ENCODE measurements around the gene GATAD1.

The GATAD1 gene

DNA sequence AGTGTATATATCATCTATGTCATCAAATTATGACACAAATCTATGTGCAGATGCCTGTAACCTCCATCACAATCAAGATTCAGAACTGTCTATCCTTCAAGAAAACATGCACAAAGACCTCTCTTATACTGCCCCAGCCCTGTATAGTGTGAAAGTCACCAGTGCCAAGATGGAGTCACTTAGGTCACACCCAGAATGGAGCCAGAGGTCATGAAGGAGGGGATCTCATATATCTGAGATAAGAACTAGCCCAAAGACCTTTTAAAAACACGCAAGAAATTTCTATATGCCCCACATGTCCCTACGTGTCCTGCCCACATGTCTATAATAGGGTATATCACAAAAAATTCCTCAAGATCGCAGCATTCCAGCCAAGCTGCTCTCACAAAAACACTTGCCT lies 20.1 kb upstream of the GATAD1 start:
- no peak for TF ChIP-seq TAF1 (IDR thresholded peaks at IDR 0.05; ENCODE audit: borderline replicate concordance, insufficient read depth, low read length)
- TF ChIP-seq, protein P1, sequence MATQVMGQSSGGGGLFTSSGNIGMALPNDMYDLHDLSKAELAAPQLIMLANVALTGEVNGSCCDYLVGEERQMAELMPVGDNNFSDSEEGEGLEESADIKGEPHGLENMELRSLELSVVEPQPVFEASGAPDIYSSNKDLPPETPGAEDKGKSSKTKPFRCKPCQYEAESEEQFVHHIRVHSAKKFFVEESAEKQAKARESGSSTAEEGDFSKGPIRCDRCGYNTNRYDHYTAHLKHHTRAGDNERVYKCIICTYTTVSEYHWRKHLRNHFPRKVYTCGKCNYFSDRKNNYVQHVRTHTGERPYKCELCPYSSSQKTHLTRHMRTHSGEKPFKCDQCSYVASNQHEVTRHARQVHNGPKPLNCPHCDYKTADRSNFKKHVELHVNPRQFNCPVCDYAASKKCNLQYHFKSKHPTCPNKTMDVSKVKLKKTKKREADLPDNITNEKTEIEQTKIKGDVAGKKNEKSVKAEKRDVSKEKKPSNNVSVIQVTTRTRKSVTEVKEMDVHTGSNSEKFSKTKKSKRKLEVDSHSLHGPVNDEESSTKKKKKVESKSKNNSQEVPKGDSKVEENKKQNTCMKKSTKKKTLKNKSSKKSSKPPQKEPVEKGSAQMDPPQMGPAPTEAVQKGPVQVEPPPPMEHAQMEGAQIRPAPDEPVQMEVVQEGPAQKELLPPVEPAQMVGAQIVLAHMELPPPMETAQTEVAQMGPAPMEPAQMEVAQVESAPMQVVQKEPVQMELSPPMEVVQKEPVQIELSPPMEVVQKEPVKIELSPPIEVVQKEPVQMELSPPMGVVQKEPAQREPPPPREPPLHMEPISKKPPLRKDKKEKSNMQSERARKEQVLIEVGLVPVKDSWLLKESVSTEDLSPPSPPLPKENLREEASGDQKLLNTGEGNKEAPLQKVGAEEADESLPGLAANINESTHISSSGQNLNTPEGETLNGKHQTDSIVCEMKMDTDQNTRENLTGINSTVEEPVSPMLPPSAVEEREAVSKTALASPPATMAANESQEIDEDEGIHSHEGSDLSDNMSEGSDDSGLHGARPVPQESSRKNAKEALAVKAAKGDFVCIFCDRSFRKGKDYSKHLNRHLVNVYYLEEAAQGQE (IDR thresholded peaks at IDR 0.05; ENCODE audit: insufficient read depth in 1 of 2, low read depth in 2 of 2, low read length in 2 of 2) = no peak
- TF ChIP-seq FOXP2 (optimal IDR thresholded peaks at IDR 0.05; ENCODE audit: borderline replicate concordance, extremely low read depth, extremely low read length, insufficient read depth) = no peak
- TF ChIP-seq POLR2AphosphoS5 (IDR thresholded peaks at IDR 0.05; ENCODE audit: low read depth, low read length) = no peak
- no peak for TF ChIP-seq SIN3A (IDR thresholded peaks at IDR 0.05; ENCODE audit: borderline replicate concordance, insufficient read depth, low read length)

DNA sequence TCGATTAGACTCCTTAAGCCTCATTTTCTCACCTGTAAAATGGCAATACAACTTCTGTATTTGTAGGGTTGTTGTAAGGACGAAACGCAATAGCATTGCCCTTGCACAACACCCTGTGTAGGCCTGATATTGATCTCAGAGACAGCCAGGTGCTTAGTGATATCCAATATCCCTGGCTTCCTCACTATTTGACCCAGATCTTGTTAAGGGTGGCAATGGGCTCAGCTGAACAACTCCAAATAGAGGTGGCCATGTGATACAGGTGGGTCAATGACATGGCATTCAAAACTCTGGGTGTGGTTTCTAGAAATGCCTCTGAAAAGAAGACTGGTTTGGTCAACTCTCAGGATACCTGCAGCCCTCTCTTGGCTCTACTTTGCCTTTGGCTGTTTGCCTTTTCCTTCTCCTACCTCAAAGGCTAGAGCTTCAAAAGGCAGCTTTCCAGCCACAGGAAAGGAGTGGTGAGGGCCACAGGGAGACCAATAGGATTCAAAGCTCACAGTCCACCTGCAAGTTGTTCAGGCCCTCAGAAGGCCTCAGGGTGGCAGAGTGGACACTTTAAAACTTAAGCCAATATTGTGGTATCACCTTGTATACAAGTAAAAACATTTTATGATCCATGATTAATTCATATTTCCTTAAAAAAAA lies 14.9 kb upstream of the GATAD1 start:
- no peak for TF ChIP-seq TAF1 (IDR thresholded peaks at IDR 0.05; ENCODE audit: borderline replicate concordance, insufficient read depth, low read length)

DNA sequence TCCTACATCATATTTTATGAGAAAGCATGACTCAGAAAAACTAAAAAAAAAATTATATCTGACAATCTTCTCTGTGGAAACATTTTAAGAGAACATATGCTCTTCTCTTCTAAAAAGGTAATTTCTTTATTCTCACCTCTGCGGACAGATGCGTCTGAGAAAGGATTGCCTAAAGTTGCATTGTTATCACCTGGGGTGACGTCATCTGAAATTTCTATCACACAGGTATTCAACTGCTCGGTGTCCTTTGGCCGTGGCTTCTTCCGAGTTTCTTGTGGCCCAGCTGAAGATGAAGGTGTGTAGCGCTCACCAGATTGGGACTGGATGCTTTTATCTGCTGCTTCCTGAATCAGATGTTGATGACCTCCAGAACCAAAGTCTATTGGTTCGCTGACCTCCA lies 14.3 kb upstream of the GATAD1 start:
- no peak for TF ChIP-seq POLR2AphosphoS5 (IDR thresholded peaks at IDR 0.05; ENCODE audit: low read depth, low read length)

DNA sequence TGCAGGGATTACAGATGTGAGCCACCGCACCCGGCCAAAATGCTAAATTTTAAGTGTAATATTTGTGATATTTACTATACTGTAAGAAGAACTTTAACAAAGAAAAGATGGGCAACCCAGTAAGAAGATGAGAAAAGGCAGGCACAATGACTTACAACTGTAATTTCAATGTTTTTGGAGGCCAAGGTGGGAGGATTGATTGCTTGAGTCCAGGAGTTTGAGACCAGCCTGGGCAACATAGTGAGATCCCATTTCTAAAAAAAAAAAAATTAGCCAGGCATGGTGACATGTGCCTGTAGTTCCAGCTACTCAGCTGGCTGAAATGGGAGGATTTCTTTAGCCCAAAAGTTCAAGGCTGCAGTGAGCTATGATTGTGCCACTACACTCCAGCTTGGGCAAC lies 11.7 kb upstream of the GATAD1 start:
- no peak for TF ChIP-seq POLR2AphosphoS5 (IDR thresholded peaks at IDR 0.05; ENCODE audit: low read depth, low read length)
- no peak for TF ChIP-seq SIN3A (IDR thresholded peaks at IDR 0.05; ENCODE audit: borderline replicate concordance, insufficient read depth, low read length)
- TF ChIP-seq TAF1 (IDR thresholded peaks at IDR 0.05; ENCODE audit: borderline replicate concordance, insufficient read depth, low read length) = no peak
- TF ChIP-seq FOXP2 (optimal IDR thresholded peaks at IDR 0.05; ENCODE audit: borderline replicate concordance, extremely low read depth, extremely low read length, insufficient read depth) = no peak
- TF ChIP-seq, protein P1 (IDR thresholded peaks at IDR 0.05; ENCODE audit: insufficient read depth in 1 of 2, low read depth in 2 of 2, low read length in 2 of 2) = no peak

DNA sequence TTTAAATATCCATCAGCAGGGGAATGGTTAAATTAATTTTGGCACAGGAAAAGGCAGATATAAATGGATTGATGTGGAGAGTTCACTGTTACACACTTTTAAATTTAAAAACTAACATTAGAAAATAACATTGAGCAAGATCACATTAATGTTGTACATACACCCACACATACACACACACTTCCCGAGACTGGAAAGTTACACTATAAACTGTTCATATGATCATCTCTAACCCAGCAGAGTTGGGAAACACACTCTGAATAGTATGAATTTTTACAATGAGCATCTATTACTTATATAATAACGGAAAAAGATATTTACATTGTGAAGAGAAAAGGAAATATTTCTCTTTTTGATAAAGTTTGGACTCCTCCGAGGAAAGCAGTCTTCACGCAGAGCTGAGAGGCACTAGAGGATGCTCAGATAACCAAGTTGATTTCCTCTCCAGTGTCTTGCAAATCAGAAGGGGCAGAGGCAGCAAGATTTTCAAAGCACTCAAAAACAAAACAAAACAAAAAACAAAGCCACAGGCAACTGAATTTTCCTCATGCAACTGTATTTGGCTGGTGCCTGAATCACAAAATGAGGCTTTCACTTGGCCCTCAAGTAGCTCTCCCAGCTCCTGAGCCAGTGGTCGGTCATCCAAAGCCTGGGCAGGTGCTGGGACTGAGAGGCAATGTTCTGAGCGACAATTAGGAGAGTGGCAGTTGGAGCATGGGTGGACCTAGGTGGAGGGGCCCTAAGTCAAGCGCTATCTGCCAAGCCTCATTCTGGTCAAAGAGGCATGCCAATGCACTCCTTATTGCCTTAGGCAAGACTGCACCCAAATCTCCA lies 10.5 kb upstream of the GATAD1 start:
- TF ChIP-seq FOXP2 (optimal IDR thresholded peaks at IDR 0.05; ENCODE audit: borderline replicate concordance, extremely low read depth, extremely low read length, insufficient read depth) (no peak), POLR2AphosphoS5 (IDR thresholded peaks at IDR 0.05; ENCODE audit: low read depth, low read length) (no peak), SIN3A (IDR thresholded peaks at IDR 0.05; ENCODE audit: borderline replicate concordance, insufficient read depth, low read length) (no peak), TAF1 (IDR thresholded peaks at IDR 0.05; ENCODE audit: borderline replicate concordance, insufficient read depth, low read length) (no peak)
- TF ChIP-seq, protein P1 (IDR thresholded peaks at IDR 0.05; ENCODE audit: insufficient read depth in 1 of 2, low read depth in 2 of 2, low read length in 2 of 2) = no peak

DNA sequence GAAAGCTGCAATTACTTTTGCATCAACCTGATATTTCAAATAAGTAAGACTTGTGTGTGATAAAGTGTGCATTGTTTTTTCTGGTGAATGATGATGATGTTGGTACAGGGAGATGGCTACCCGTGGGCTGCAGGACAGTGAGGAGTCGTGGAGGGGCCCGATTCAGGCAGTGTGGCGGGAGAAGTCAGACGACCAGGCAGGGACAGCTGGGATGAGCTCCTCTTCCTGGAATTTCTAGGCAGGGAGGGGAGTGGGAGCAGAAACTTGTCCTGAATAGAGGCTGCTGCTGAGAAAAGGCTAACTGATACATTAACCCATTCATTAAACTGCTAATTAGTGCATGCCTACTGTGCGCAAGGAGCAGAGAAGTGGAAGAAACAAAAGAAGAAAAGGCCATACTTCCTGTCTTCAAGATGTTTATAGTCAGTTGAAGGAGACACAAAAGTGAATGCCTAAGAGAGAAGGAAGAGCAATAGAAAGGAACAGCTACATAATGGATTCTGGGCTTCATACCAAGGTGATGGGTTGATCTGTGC lies 9.3 kb upstream of the GATAD1 start:
- no peak for TF ChIP-seq TAF1 (IDR thresholded peaks at IDR 0.05; ENCODE audit: borderline replicate concordance, insufficient read depth, low read length)
- no peak for TF ChIP-seq SIN3A (IDR thresholded peaks at IDR 0.05; ENCODE audit: borderline replicate concordance, insufficient read depth, low read length)
- TF ChIP-seq, protein P1 (IDR thresholded peaks at IDR 0.05; ENCODE audit: insufficient read depth in 1 of 2, low read depth in 2 of 2, low read length in 2 of 2) = no peak
- no peak for TF ChIP-seq FOXP2 (optimal IDR thresholded peaks at IDR 0.05; ENCODE audit: borderline replicate concordance, extremely low read depth, extremely low read length, insufficient read depth)
- no peak for TF ChIP-seq POLR2AphosphoS5 (IDR thresholded peaks at IDR 0.05; ENCODE audit: low read depth, low read length)
